ENCODE measurements around the gene EPS8L2. TPM values are rescaled to one million over a fixed set of nuclear protein-coding genes. Genes with fewer than 3 reads are reported as not detected.

Gene EPS8L2
- total RNA-seq, 1 experiment from 2014 or later, result 92.8 TPM

GRCh38 chr11:765025-765801 is 59.2 kb downstream of the EPS8L2 start:
- Histone ChIP-seq H3K14ac (ENCODE audit: insufficient read depth, low read length) (no peak overlapping the region), H3K9me3 (ENCODE audit: control insufficient read depth, low read depth, low read length) (no peaks in the 10 kb centered on the region), H3K4me2 (ENCODE audit: insufficient read depth, insufficient read length, low read length) (no peak overlapping the region), H3K9ac (ENCODE audit: extremely low read depth, insufficient read length, low read length) (no peak overlapping the region), H4K8ac (replicated peaks; ENCODE audit: insufficient read length, low read depth, low read length) (no peak overlapping the region), H3K23me2 (ENCODE audit: insufficient read length, low read depth, low read length, poor library complexity, severe bottlenecking) (no peaks in the 10 kb centered on the region), H3K18ac (ENCODE audit: insufficient read length, low read depth, low read length) (no peak overlapping the region), H2AFZ (ENCODE audit: low read length) (no peak overlapping the region), H3T11ph (ENCODE audit: low read length) (no peak overlapping the region), H4K20me1 (ENCODE audit: control insufficient read depth, insufficient read depth, insufficient read length) (no peaks in the 10 kb centered on the region), H2BK5ac (ENCODE audit: insufficient read length, low read length) (no peak overlapping the region), H3K23ac (ENCODE audit: insufficient read length, low read depth, low read length) (no peak overlapping the region), H2BK120ac (ENCODE audit: low read depth, low read length, poor library complexity, severe bottlenecking) (no peak overlapping the region), H3K56ac (ENCODE audit: insufficient read length, low read depth, low read length) (no peak overlapping the region), H2BK20ac (ENCODE audit: low read depth, low read length, poor library complexity, severe bottlenecking) (no peak overlapping the region), H3K27ac (ENCODE audit: insufficient read length, low read depth, low read length) (no peak overlapping the region), H3K4ac (ENCODE audit: low read depth, low read length) (no peak overlapping the region), H4K91ac (ENCODE audit: insufficient read length, low read depth, low read length) (no peak overlapping the region), H3K27me3 (ENCODE audit: insufficient read depth, low read length) (no peaks in the 10 kb centered on the region), H3K79me2 (ENCODE audit: insufficient read depth, low read length) (no peaks in the 10 kb centered on the region), H2BK15ac (ENCODE audit: low read depth, low read length) (no peak overlapping the region), H2AK5ac (ENCODE audit: insufficient read length, low read length) (no peak overlapping the region), H3K4me1 (ENCODE audit: insufficient read depth, low read length) (no peaks in the 10 kb centered on the region), H2BK12ac (ENCODE audit: insufficient read length, low read depth, low read length) (no peak overlapping the region), H3K79me1 (ENCODE audit: insufficient read depth, low read depth, low read length, poor library complexity, severe bottlenecking) (no peaks in the 10 kb centered on the region), H4K5ac (ENCODE audit: insufficient read length, low read depth, low read length) (no peak overlapping the region)
- peaks cover 24 to 70% (median 56%) of the 10 kb centered on the region in 3 experiments; a peak in 6 of 7 replicates for H3K36me3 Mint-ChIP-seq (ENCODE audit: insufficient read depth in 1 of 3, low read depth in 3 of 3)
- H3K4me1 Mint-ChIP-seq, result peaks cover 11 to 15% of the 10 kb centered on the region in 2 experiments
- H3K27me3 Mint-ChIP-seq (ENCODE audit: low read depth), result no peaks in the 10 kb centered on the region
- DNase-seq, result peak; percentile 86
- peak; percentile 76 for TF ChIP-seq CTCF (conservative IDR thresholded peaks at IDR 0.05)
- no peaks in the 10 kb centered on the region for H3K9me3 Mint-ChIP-seq
- no peak overlapping the region; a peak in 1 of 5 replicates for H3K4me3 Mint-ChIP-seq
- no CpG with 5 or more reads among the region's 19 CpGs for WGBS (ENCODE audit: extremely low coverage, insufficient read length, low lambda C conversion rate)
- peak overlapping the region; percentile 44 to 95 (median 72); a peak in 4 of 7 replicates for H3K27ac Mint-ChIP-seq
